Liver (tissue), 9 donors: ENCODE measurements around the gene ADCY3. TPM values are rescaled to one million over a fixed set of nuclear protein-coding genes. Genes with fewer than 3 reads are reported as not detected.

Experiments used
- DNase-seq: peaks from one replicate; pipeline ENCODE4 v3.0.0-alpha.2; 2017; ENCODE audit warnings: low spot score
- H3K27ac ChIP-seq, 2 donors: one replicate each; pipeline ENCODE4 v1.7.0; 2013; ENCODE audit warnings: inconsistent platforms in 2 of 2, low read length in 2 of 2, control low read depth in 1 of 2, low read depth in 1 of 2, mild to moderate bottlenecking in 1 of 2
- H3K27me3 ChIP-seq, 4 donors: one replicate each; pipeline versions ENCODE4 v1.6.1 to v1.7.0; 2013; ENCODE audit warnings: low read length in 3 of 4, inconsistent platforms in 1 of 4, mild to moderate bottlenecking in 1 of 4, moderate library complexity in 1 of 4; ENCODE audit not compliant: control insufficient read depth in 4 of 4, insufficient read depth in 4 of 4
- H3K36me3 ChIP-seq, 4 donors: one replicate each; pipeline versions ENCODE4 v1.6.1 to v1.7.0; 2013; ENCODE audit warnings: low read length in 3 of 4, mild to moderate bottlenecking in 3 of 4, low read depth in 1 of 4, moderate library complexity in 1 of 4; ENCODE audit not compliant: control insufficient read depth in 4 of 4, insufficient read depth in 3 of 4
- H3K4me1 ChIP-seq, 4 donors: one replicate each; pipeline versions ENCODE4 v1.6.1 to v1.7.0; 2013; ENCODE audit warnings: low read length in 3 of 4, mild to moderate bottlenecking in 3 of 4, moderate library complexity in 1 of 4; ENCODE audit not compliant: control insufficient read depth in 4 of 4, insufficient read depth in 4 of 4
- H3K4me3 ChIP-seq, 3 donors: one replicate each; pipeline versions ENCODE4 v1.6.1 to v1.7.0; 2013; ENCODE audit warnings: low read length in 3 of 3, control low read depth in 1 of 3, low read depth in 1 of 3, mild to moderate bottlenecking in 1 of 3
- H3K9ac ChIP-seq, 2 donors: one replicate each; pipeline ENCODE4 v1.7.0; 2013; ENCODE audit warnings: low read length in 2 of 2, mild to moderate bottlenecking in 2 of 2, moderate library complexity in 2 of 2, control low read depth in 1 of 2, low read depth in 1 of 2
- H3K9me3 ChIP-seq, 4 donors: one replicate each; pipeline versions ENCODE4 v1.6.1 to v1.7.0; 2013; ENCODE audit warnings: low read length in 3 of 4; ENCODE audit not compliant: control insufficient read depth in 4 of 4
- EGR1 ChIP-seq, 2 donors: IDR thresholded peaks; 2 replicates each; pipeline ENCODE4 v1.6.1; 2016 to 2018; ENCODE audit warnings: antibody characterized with exemption in 2 of 2, low read depth in 2 of 2
- FOXA1 ChIP-seq: IDR thresholded peaks from 2 replicates; pipeline ENCODE4 v1.6.1; 2016; ENCODE audit warnings: antibody characterized with exemption
- GABPA ChIP-seq, 2 donors: IDR thresholded peaks in 1 of 2; conservative IDR thresholded peaks in 1 of 2; 2 replicates each; pipeline ENCODE4 v1.6.1; 2016; ENCODE audit warnings: antibody characterized with exemption in 2 of 2, mild to moderate bottlenecking in 1 of 2, moderate library complexity in 1 of 2
- HNF4A ChIP-seq, 2 donors: conservative IDR thresholded peaks; 2 replicates each; pipeline ENCODE4 v1.6.1; 2016; ENCODE audit warnings: antibody characterized with exemption in 2 of 2, mild to moderate bottlenecking in 2 of 2
- JUND ChIP-seq, 2 donors: IDR thresholded peaks; 2 replicates each; pipeline ENCODE4 v1.6.1; 2016; ENCODE audit warnings: antibody characterized with exemption in 2 of 2
- NR2F2 ChIP-seq: IDR thresholded peaks from 2 replicates; pipeline ENCODE4 v1.6.1; 2016; ENCODE audit warnings: antibody characterized with exemption
- RXRA ChIP-seq, 2 donors: IDR thresholded peaks; 2 replicates each; pipeline ENCODE4 v1.6.1; 2017 to 2018; ENCODE audit warnings: antibody characterized with exemption in 2 of 2, mild to moderate bottlenecking in 1 of 2
- SP1 ChIP-seq: IDR thresholded peaks from 2 replicates; pipeline ENCODE4 v1.6.1; 2018; ENCODE audit warnings: antibody characterized with exemption, mild to moderate bottlenecking
- TAF1 ChIP-seq: conservative IDR thresholded peaks from 2 replicates; pipeline ENCODE4 v1.6.1; 2016; ENCODE audit warnings: antibody characterized with exemption, mild to moderate bottlenecking
- WGBS: extraction: QIAGEN DNeasy Blood & Tissue Kit; methylation state at CpG from one replicate; pipeline ENCODE4 v1.1.7; 2013; 5-methylcytosine and 5-hydroxymethylcytosine counted together
- polyA plus RNA-seq, 2 donors: library from polyadenylated mRNA; stranded (reverse) in 1 of 2; unstranded in 1 of 2; fragments of 200-250 nt in 1 of 2; fragments of >200 nt in 1 of 2; fragmentation: Nextera tagmentation in 1 of 2; extraction: Ambion mirVana in 1 of 2; gene quantifications; one replicate each; pipeline versions ENCODE4 v1.2.1 to v1.2.3, GENCODE V29; 2013 to 2015
- total RNA-seq, 2 donors: library from RNA; depleted of rRNA; stranded (reverse); fragments of >200 nt; gene quantifications; one replicate each; pipeline ENCODE4 v1.2.3, GENCODE V29; 2014
- TF ChIP-seq, protein P1 (sequence below): fragments of 150-350 bp; IDR thresholded peaks from 2 replicates; pipeline ENCODE4 v1.5.1; 2017; ENCODE audit warnings: improper control_type of control experiment, low read depth, low read length; ENCODE audit not compliant: missing input control
- TF ChIP-seq, protein P2 (sequence below): IDR thresholded peaks from 2 replicates; pipeline ENCODE4 v1.6.1; 2016; ENCODE audit warnings: antibody characterized with exemption
- TF ChIP-seq, protein P3 (sequence below): IDR thresholded peaks from 2 replicates; pipeline ENCODE4 v1.6.1; 2016; ENCODE audit warnings: antibody characterized with exemption
- TF ChIP-seq, protein P4 (sequence below): IDR thresholded peaks from 2 replicates; pipeline ENCODE4 v1.6.1; 2016; ENCODE audit warnings: antibody characterized with exemption, mild to moderate bottlenecking
- TF ChIP-seq, protein P5 (sequence below): IDR thresholded peaks from 2 replicates; pipeline ENCODE4 v1.6.1; 2016; ENCODE audit warnings: antibody characterized with exemption
- donor health status: healthy.
- donor health status: healthy.
- donor health status: healthy.
- donor health status: healthy.
- donor health status: healthy.

ADCY3 gene
- total and polyA plus RNA-seq, 4 donors, result 0.99 to 8.4 (median 6.4) TPM

DNA sequence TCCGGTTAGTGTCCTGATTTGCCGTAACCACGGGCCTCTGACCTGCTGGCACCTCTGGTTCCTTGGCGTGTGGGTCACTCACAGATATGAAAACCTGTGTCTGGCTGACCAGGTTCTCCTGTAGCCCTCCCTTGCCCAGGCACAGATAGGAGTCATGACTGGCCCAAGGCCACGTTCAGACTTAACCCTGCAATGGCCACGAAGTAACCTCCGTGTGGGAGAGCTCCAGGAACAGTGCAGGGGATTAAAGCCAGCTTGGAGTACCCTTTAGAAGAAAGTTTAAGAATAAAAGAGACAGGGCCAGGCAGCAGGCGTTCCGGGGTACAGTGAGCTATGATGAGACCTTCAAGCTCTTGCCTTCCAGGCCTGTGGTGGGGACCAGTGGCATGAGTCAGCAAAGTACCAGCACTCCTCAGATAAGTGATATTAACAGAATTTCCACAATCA lies 101.3 kb downstream of the ADCY3 start:
- peaks cover 0 to 14% (median 2%) of the 10 kb centered on the region in 4 donors for H3K36me3 ChIP-seq
- no peak for TF ChIP-seq TAF1
- TF ChIP-seq, protein P1, sequence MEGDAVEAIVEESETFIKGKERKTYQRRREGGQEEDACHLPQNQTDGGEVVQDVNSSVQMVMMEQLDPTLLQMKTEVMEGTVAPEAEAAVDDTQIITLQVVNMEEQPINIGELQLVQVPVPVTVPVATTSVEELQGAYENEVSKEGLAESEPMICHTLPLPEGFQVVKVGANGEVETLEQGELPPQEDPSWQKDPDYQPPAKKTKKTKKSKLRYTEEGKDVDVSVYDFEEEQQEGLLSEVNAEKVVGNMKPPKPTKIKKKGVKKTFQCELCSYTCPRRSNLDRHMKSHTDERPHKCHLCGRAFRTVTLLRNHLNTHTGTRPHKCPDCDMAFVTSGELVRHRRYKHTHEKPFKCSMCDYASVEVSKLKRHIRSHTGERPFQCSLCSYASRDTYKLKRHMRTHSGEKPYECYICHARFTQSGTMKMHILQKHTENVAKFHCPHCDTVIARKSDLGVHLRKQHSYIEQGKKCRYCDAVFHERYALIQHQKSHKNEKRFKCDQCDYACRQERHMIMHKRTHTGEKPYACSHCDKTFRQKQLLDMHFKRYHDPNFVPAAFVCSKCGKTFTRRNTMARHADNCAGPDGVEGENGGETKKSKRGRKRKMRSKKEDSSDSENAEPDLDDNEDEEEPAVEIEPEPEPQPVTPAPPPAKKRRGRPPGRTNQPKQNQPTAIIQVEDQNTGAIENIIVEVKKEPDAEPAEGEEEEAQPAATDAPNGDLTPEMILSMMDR, result no peak
- TF ChIP-seq, protein P2, sequence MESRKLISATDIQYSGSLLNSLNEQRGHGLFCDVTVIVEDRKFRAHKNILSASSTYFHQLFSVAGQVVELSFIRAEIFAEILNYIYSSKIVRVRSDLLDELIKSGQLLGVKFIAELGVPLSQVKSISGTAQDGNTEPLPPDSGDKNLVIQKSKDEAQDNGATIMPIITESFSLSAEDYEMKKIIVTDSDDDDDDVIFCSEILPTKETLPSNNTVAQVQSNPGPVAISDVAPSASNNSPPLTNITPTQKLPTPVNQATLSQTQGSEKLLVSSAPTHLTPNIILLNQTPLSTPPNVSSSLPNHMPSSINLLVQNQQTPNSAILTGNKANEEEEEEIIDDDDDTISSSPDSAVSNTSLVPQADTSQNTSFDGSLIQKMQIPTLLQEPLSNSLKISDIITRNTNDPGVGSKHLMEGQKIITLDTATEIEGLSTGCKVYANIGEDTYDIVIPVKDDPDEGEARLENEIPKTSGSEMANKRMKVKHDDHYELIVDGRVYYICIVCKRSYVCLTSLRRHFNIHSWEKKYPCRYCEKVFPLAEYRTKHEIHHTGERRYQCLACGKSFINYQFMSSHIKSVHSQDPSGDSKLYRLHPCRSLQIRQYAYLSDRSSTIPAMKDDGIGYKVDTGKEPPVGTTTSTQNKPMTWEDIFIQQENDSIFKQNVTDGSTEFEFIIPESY, result no peak
- no peak for TF ChIP-seq JUND (IDR thresholded peaks at IDR 0.05)
- no peak for TF ChIP-seq HNF4A (conservative IDR thresholded peaks at IDR 0.05)
- no peak for TF ChIP-seq FOXA1
- TF ChIP-seq, protein P3, sequence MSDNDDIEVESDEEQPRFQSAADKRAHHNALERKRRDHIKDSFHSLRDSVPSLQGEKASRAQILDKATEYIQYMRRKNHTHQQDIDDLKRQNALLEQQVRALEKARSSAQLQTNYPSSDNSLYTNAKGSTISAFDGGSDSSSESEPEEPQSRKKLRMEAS, result no peak
- TF ChIP-seq NR2F2, result no peak
- no peak for TF ChIP-seq GABPA (IDR thresholded peaks at IDR 0.05 in 1 of 2, conservative IDR thresholded peaks at IDR 0.05 in 1 of 2)
- no peak for TF ChIP-seq SP1
- TF ChIP-seq, protein P4, sequence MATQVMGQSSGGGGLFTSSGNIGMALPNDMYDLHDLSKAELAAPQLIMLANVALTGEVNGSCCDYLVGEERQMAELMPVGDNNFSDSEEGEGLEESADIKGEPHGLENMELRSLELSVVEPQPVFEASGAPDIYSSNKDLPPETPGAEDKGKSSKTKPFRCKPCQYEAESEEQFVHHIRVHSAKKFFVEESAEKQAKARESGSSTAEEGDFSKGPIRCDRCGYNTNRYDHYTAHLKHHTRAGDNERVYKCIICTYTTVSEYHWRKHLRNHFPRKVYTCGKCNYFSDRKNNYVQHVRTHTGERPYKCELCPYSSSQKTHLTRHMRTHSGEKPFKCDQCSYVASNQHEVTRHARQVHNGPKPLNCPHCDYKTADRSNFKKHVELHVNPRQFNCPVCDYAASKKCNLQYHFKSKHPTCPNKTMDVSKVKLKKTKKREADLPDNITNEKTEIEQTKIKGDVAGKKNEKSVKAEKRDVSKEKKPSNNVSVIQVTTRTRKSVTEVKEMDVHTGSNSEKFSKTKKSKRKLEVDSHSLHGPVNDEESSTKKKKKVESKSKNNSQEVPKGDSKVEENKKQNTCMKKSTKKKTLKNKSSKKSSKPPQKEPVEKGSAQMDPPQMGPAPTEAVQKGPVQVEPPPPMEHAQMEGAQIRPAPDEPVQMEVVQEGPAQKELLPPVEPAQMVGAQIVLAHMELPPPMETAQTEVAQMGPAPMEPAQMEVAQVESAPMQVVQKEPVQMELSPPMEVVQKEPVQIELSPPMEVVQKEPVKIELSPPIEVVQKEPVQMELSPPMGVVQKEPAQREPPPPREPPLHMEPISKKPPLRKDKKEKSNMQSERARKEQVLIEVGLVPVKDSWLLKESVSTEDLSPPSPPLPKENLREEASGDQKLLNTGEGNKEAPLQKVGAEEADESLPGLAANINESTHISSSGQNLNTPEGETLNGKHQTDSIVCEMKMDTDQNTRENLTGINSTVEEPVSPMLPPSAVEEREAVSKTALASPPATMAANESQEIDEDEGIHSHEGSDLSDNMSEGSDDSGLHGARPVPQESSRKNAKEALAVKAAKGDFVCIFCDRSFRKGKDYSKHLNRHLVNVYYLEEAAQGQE, result no peak
- TF ChIP-seq RXRA (IDR thresholded peaks at IDR 0.05), result no peak
- no peaks in the 10 kb centered on the region for H3K4me1 ChIP-seq
- no peak overlapping the region for H3K27ac ChIP-seq
- H3K9ac ChIP-seq, result no peak overlapping the region
- DNase-seq, result no peak
- H3K9me3 ChIP-seq, result no peaks in the 10 kb centered on the region
- WGBS, result 72% methylated on average over 9 of the region's 9 CpGs
- no peaks in the 10 kb centered on the region for H3K27me3 ChIP-seq
- H3K4me3 ChIP-seq, result no peak overlapping the region

DNA sequence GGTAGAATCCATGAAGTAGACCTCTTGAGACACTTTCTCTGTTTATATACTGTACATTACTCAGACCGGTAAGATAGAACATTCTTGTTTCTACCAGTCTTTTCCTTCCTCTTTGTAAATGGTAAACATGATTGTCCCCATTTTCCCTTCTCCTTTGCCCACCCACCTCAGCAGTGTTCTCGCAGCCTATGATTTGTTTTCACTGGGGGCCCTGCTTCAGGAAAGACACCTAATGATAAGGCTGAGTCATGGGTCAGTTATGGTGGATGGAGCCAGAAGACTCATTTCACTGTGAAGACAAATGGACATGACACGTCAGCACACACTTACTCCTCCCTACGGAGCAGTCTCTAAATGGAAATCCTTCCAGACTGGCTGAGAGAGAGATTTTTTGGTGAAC lies 103.2 kb downstream of the ADCY3 start:
- Histone ChIP-seq H3K9ac (no peak overlapping the region), H3K27ac (no peak overlapping the region), H3K4me3 (no peak overlapping the region), H3K36me3 (peaks cover 0 to 14% (median 1%) of the 10 kb centered on the region in 4 donors), H3K27me3 (no peaks in the 10 kb centered on the region), H3K4me1 (peaks cover 0 to 1% (median 0%) of the 10 kb centered on the region in 4 donors), H3K9me3 (no peaks in the 10 kb centered on the region)
- WGBS, result 89% methylated on average over 4 of the region's 4 CpGs
- DNase-seq, result peak; percentile 30
- TF ChIP-seq, protein P3, result no peak
- TF ChIP-seq, protein P4, result no peak
- no peak for TF ChIP-seq NR2F2
- TF ChIP-seq, protein P2, result no peak
- no peak for TF ChIP-seq RXRA (IDR thresholded peaks at IDR 0.05)
- TF ChIP-seq, protein P5, sequence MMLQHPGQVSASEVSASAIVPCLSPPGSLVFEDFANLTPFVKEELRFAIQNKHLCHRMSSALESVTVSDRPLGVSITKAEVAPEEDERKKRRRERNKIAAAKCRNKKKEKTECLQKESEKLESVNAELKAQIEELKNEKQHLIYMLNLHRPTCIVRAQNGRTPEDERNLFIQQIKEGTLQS, result no peak
- TF ChIP-seq SP1, result no peak
- no peak for TF ChIP-seq TAF1
- no peak for TF ChIP-seq HNF4A (conservative IDR thresholded peaks at IDR 0.05)
- no peak for TF ChIP-seq EGR1 (IDR thresholded peaks at IDR 0.05; ENCODE audit: low read depth in 2 of 2)
- no peak for TF ChIP-seq FOXA1
